ENCODE measurements around the gene SRPK1. TPM values are rescaled to one million over a fixed set of nuclear protein-coding genes. Genes with fewer than 3 reads are reported as not detected.
A peak's percentile ranks its signal among the peaks of the same experiment; 100 is the strongest.

SRPK1 gene
- total RNA-seq, 1 donor from 2014 or later = 22.9 TPM

- DNase-seq (ENCODE audit: low spot score) (no peak), ATAC-seq (no peak)
Measured at GRCh38 chr6:35829306-35829705, 91.6 kb downstream of the SRPK1 start.

- peak; percentile 76 for ATAC-seq
Measured at GRCh38 chr6:35824552-35825192, 96.2 kb downstream of the SRPK1 start.

GRCh38 chr6:35823601-35824000 lies 97.3 kb downstream of the SRPK1 start:
- ATAC-seq = no peak

More at GRCh38 chr6:35824552-35825192, 96.2 kb downstream of the SRPK1 start:
- DNase-seq (ENCODE audit: low spot score) = no peak

GRCh38 chr6:35817515-35817914 lies 103.4 kb downstream of the SRPK1 start:
- DNase-seq (ENCODE audit: low spot score) (no peak), ATAC-seq (no peak)

More at GRCh38 chr6:35823601-35824000, 97.3 kb downstream of the SRPK1 start:
- DNase-seq (ENCODE audit: low spot score) = no peak

- ATAC-seq = no peak
Measured at GRCh38 chr6:35811699-35811995, 109.3 kb downstream of the SRPK1 start.

GRCh38 chr6:35810971-35811698 lies 109.8 kb downstream of the SRPK1 start:
- DNase-seq (ENCODE audit: low spot score) (no peak), ATAC-seq (no peak)

More at GRCh38 chr6:35811699-35811995, 109.3 kb downstream of the SRPK1 start:
- no peak for DNase-seq (ENCODE audit: low spot score)

GRCh38 chr6:35809809-35810208 lies 111.1 kb downstream of the SRPK1 start:
- DNase-seq (ENCODE audit: low spot score) = no peak
- no peak for ATAC-seq

GRCh38 chr6:35808688-35809087 lies 112.2 kb downstream of the SRPK1 start:
- DNase-seq (ENCODE audit: low spot score) (no peak), ATAC-seq (no peak)

GRCh38 chr6:35804996-35805736 lies 115.7 kb downstream of the SRPK1 start, which contains the start of gene LHFPL5:
LHFPL5 (plus strand) TSS chr6:35805352; CDS start chr6:35805671, 319 bp downstream.
- peak; percentile 100 for ATAC-seq
- no peak for DNase-seq (ENCODE audit: low spot score)

- no peak for ATAC-seq
Measured at GRCh38 chr6:35801148-35801547, 119.8 kb downstream of the SRPK1 start.

GRCh38 chr6:35798706-35799105 lies 122.2 kb downstream of the SRPK1 start:
- DNase-seq (ENCODE audit: low spot score) = no peak

More at GRCh38 chr6:35801148-35801547, 119.8 kb downstream of the SRPK1 start:
- no peak for DNase-seq (ENCODE audit: low spot score)

GRCh38 chr6:35797837-35798526 lies 122.9 kb downstream of the SRPK1 start:
- ATAC-seq (no peak), DNase-seq (ENCODE audit: low spot score) (no peak)

More at GRCh38 chr6:35798706-35799105, 122.2 kb downstream of the SRPK1 start:
- ATAC-seq = no peak

GRCh38 chr6:35796236-35796635 lies 124.7 kb downstream of the SRPK1 start:
- no peak for DNase-seq (ENCODE audit: low spot score)
- no peak for ATAC-seq

- no peak for DNase-seq (ENCODE audit: low spot score)
- ATAC-seq = no peak
Measured at GRCh38 chr6:35795453-35796071, 125.3 kb downstream of the SRPK1 start.

GRCh38 chr6:35794536-35795452 lies 126.1 kb downstream of the SRPK1 start:
- no peak for DNase-seq (ENCODE audit: low spot score)
- no peak for ATAC-seq

- no peak for ATAC-seq
- DNase-seq (ENCODE audit: low spot score) = no peak
Measured at GRCh38 chr6:35790683-35791082, 130.2 kb downstream of the SRPK1 start.

GRCh38 chr6:35788423-35788982 lies 132.4 kb downstream of the SRPK1 start:
- DNase-seq (ENCODE audit: low spot score) = no peak
- ATAC-seq = no peak

GRCh38 chr6:35787266-35788218 lies 133.4 kb downstream of the SRPK1 start:
- ATAC-seq (peak; percentile 84), DNase-seq (ENCODE audit: low spot score) (no peak)

Data from left lobe of liver (tissue), 2 donors.